GM12872 (cell line): Measurements from ENCODE around the gene GUCA2B.

ENCODE experiments used
- CTCF ChIP-seq: IDR thresholded peaks from 3 replicates; pipeline ENCODE4 v1.5.1; 2011; ENCODE audit warnings: low read depth, mild to moderate bottlenecking, low read length, moderate library complexity; ENCODE audit not compliant: insufficient read depth

Gene GUCA2B

GRCh38 chr1:42125552-42125951 is 27.7 kb upstream of the GUCA2B start:
- TF ChIP-seq CTCF, result no peak

GRCh38 chr1:42127767-42128166 is 25.4 kb upstream of the GUCA2B start:
- no peak for TF ChIP-seq CTCF

GRCh38 chr1:42128499-42128898 is 24.7 kb upstream of the GUCA2B start:
- TF ChIP-seq CTCF, result no peak

GRCh38 chr1:42128964-42129363 is 24.2 kb upstream of the GUCA2B start:
- TF ChIP-seq CTCF, result no peak

- TF ChIP-seq CTCF, result no peak
Measured at GRCh38 chr1:42130061-42130660, 23.0 kb upstream of the GUCA2B start.

GRCh38 chr1:42133390-42133789 is 19.8 kb upstream of the GUCA2B start:
- no peak for TF ChIP-seq CTCF

GRCh38 chr1:42133809-42134526 is 19.2 kb upstream of the GUCA2B start:
- TF ChIP-seq CTCF, result no peak
